HCT116 (cell line): Measurements from ENCODE around the gene ITIH6. TPM values are rescaled to one million over a fixed set of nuclear protein-coding genes. Genes with fewer than 3 reads are reported as not detected.

ENCODE experiments used
- ATAC-seq: fragments of 200-7000 bp; cut with Tn5 transposase; 2 replicates; pipeline ENCODE4 v1.9.1; 2020; ENCODE audit warnings: mild to moderate bottlenecking, moderate library complexity
- BruUV-seq: library from RNA; stranded (reverse); fragments of 400-500 nt; replicated peaks from 2 replicates; lab custom pipeline; 2021; lab: Mats Ljungman, UMichigan
- CTCF ChIA-PET: fragments of 300-600 bp; sonication (Branson Sonifier 250); formaldehyde crosslinking; loops from one replicate; lab custom pipeline; 2021; ENCODE audit warnings: antibody characterized with exemption; lab: Charles Lee
- POLR2A ChIA-PET: fragments of 300-600, 350-600 bp; sonication (Branson Sonifier 250); formaldehyde crosslinking; loops from one replicate; lab custom pipeline; 2021; ENCODE audit warnings: antibody characterized with exemption; lab: Charles Lee
- RAD21 ChIA-PET, 2 experiments: fragments of 300-600 bp; sonication (Branson Sonifier 250); formaldehyde crosslinking; loops; one replicate each; lab custom pipeline; 2023; ENCODE audit warnings: low total read pairs in 2 of 2; ENCODE audit not compliant: uncharacterized antibody in 2 of 2, unreplicated experiment in 2 of 2, low non-redundant PET in 1 of 2; lab: Charles Lee
- DNase-seq: peaks from one replicate; pipeline ENCODE4 v3.0.0-alpha.2; 2010; ENCODE audit warnings: low read depth, low spot score
- H2AFZ ChIP-seq: fragments of 200-600 bp; shearing (Covaris generic), sonication (generic); 2 replicates; pipeline ENCODE4 v1.6.1; 2017; ENCODE audit warnings: low read depth, mixed run types, mixed read lengths, antibody characterized with exemption, low read length; ENCODE audit not compliant: poor library complexity, severe bottlenecking
- H3K27ac ChIP-seq: 2 replicates; pipeline ENCODE4 v1.5.1; 2012; ENCODE audit warnings: low read depth, low read length
- H3K27me3 ChIP-seq: fragments of 200-600 bp; sonication (generic); 2 replicates; pipeline ENCODE4 v1.6.1; 2016; ENCODE audit warnings: mixed run types, low read length, mixed read lengths; ENCODE audit not compliant: insufficient read depth
- H3K36me3 ChIP-seq, 2 experiments: fragments of 200-500 bp in 1 of 2; fragments of 200-600 bp in 1 of 2; sonication (Bioruptor generic) in 1 of 2; sonication (generic) in 1 of 2; 2 replicates each; pipeline versions ENCODE4 v1.5.1 to v1.6.1; 2014 to 2016; ENCODE audit warnings: low read length in 2 of 2, inconsistent platforms in 1 of 2, mixed read lengths in 1 of 2, mixed run types in 1 of 2; ENCODE audit not compliant: insufficient read depth in 2 of 2, control insufficient read depth in 1 of 2
- H3K4me1 ChIP-seq, 2 experiments: fragments of 200-600 bp in 1 of 2; sonication (generic) in 1 of 2; 2 replicates each; pipeline versions ENCODE4 v1.5.1 to v1.6.1; 2012 to 2017; ENCODE audit warnings: low read length in 2 of 2, inconsistent platforms in 1 of 2, mild to moderate bottlenecking in 1 of 2, mixed read lengths in 1 of 2, mixed run types in 1 of 2, moderate library complexity in 1 of 2; ENCODE audit not compliant: insufficient read depth in 2 of 2, control insufficient read depth in 1 of 2
- H3K4me2 ChIP-seq: fragments of 200-600 bp; sonication (generic); 2 replicates; pipeline ENCODE4 v1.6.1; 2017; ENCODE audit warnings: mixed run types, low read length, mixed read lengths
- H3K4me3 ChIP-seq, 2 experiments: fragments of 200-600 bp in 1 of 2; sonication (generic) in 1 of 2; replicated peaks in 1 of 2; 2 replicates each; pipeline ENCODE4 v1.5.1; 2011 to 2016; ENCODE audit warnings: low read length in 2 of 2, control low read depth in 1 of 2, low read depth in 1 of 2, mild to moderate bottlenecking in 1 of 2, mixed read lengths in 1 of 2, mixed run types in 1 of 2
- H3K79me2 ChIP-seq: fragments of 200-600 bp; sonication (generic); 2 replicates; pipeline ENCODE4 v1.6.1; 2017; ENCODE audit warnings: mild to moderate bottlenecking, mixed run types, low read length, moderate library complexity, mixed read lengths; ENCODE audit not compliant: insufficient read depth
- H3K9ac ChIP-seq: fragments of 200-600 bp; sonication (generic); 2 replicates; pipeline ENCODE4 v1.6.1; 2016; ENCODE audit warnings: low read length, mixed read lengths
- H3K9me2 ChIP-seq: fragments of 200-600 bp; sonication (generic), shearing (Covaris generic); 2 replicates; pipeline ENCODE4 v1.6.1; 2017; ENCODE audit warnings: mixed run types, mild to moderate bottlenecking, moderate library complexity; ENCODE audit not compliant: insufficient read depth
- H3K9me3 ChIP-seq, 2 experiments: fragments of 200-500 bp in 1 of 2; fragments of 200-600 bp in 1 of 2; sonication (Bioruptor generic) in 1 of 2; sonication (generic) in 1 of 2; 2 replicates each; pipeline ENCODE4 v1.6.1; 2014 to 2017; ENCODE audit warnings: low read length in 2 of 2, mixed read lengths in 2 of 2, inconsistent platforms in 1 of 2, low read depth in 1 of 2, mild to moderate bottlenecking in 1 of 2, mixed run types in 1 of 2, moderate library complexity in 1 of 2; ENCODE audit not compliant: control insufficient read depth in 1 of 2, insufficient read depth in 1 of 2
- H4K20me1 ChIP-seq: fragments of 200-600 bp; sonication (generic), shearing (Covaris generic); 2 replicates; pipeline ENCODE4 v1.6.1; 2017; ENCODE audit warnings: mixed run types, mild to moderate bottlenecking, moderate library complexity; ENCODE audit not compliant: insufficient read depth
- CBX3 ChIP-seq: IDR thresholded peaks from 2 replicates; pipeline ENCODE4 v1.6.1; 2012; ENCODE audit warnings: low read depth
- CEBPB ChIP-seq: IDR thresholded peaks from 2 replicates; pipeline ENCODE4 v1.6.1; 2012; ENCODE audit warnings: low read depth
- EGR1 ChIP-seq: IDR thresholded peaks from 2 replicates; pipeline ENCODE4 v1.6.1; 2012; ENCODE audit warnings: low read depth
- ELF1 ChIP-seq: IDR thresholded peaks from 2 replicates; pipeline ENCODE4 v1.6.1; 2012; ENCODE audit warnings: low read depth, borderline replicate concordance
- EZH2 ChIP-seq: fragments of 200-600 bp; sonication (generic); IDR thresholded peaks from 2 replicates; pipeline ENCODE4 v1.6.1; 2017; ENCODE audit warnings: antibody characterized with exemption, mixed run types
- EZH2phosphoT487 ChIP-seq: fragments of 200-600 bp; IDR thresholded peaks from 2 replicates; pipeline ENCODE4 v1.6.1; 2018; ENCODE audit warnings: antibody characterized with exemption, borderline replicate concordance
- JUND ChIP-seq: IDR thresholded peaks from 2 replicates; pipeline ENCODE4 v1.6.1; 2012
- POLR2A ChIP-seq: IDR thresholded peaks from 2 replicates; pipeline ENCODE4 v1.7.0; 2011; ENCODE audit warnings: borderline replicate concordance; ENCODE audit not compliant: insufficient read depth, insufficient read length; ENCODE audit errors: extremely low read depth
- POLR2AphosphoS5 ChIP-seq: IDR thresholded peaks from 2 replicates; pipeline ENCODE4 v1.6.1; 2011; ENCODE audit warnings: mild to moderate bottlenecking, low read depth, low read length, moderate library complexity
- RAD21 ChIP-seq: IDR thresholded peaks from 2 replicates; pipeline ENCODE4 v1.6.1; 2012; ENCODE audit warnings: low read depth, mild to moderate bottlenecking
- SIN3A ChIP-seq: IDR thresholded peaks from 2 replicates; pipeline ENCODE4 v1.6.1; 2012; ENCODE audit warnings: low read depth
- SRF ChIP-seq: IDR thresholded peaks from 2 replicates; pipeline ENCODE4 v1.6.1; 2012; ENCODE audit warnings: low read depth
- TCF7L2 ChIP-seq: IDR thresholded peaks from 2 replicates; pipeline ENCODE4 v1.7.0; 2011; ENCODE audit warnings: borderline replicate concordance, inconsistent platforms; ENCODE audit not compliant: insufficient read depth, insufficient read length; ENCODE audit errors: extremely low read depth
- YY1 ChIP-seq: IDR thresholded peaks from 2 replicates; pipeline ENCODE4 v1.6.1; 2011; ENCODE audit warnings: low read length, low read depth, moderate library complexity, mild to moderate bottlenecking; ENCODE audit not compliant: insufficient replicate concordance; ENCODE audit errors: extremely low read depth
- ZFX ChIP-seq: fragments of 450-650 bp; IDR thresholded peaks from 2 replicates; pipeline ENCODE4 v1.6.1; 2017
- ZNF274 ChIP-seq: fragments of 200-500 bp; sonication (Bioruptor generic); IDR thresholded peaks from 2 replicates; pipeline ENCODE4 v1.6.1; 2014; ENCODE audit warnings: mild to moderate bottlenecking, low read depth, low read length, inconsistent platforms
- intact Hi-C: fragments of 100-400 bp; cut with micrococcal nuclease; formaldehyde crosslinking; loops from 2 replicates; pipeline ENCODE4 v1.10.0; 2022
- total RNA-seq: library from RNA; stranded (reverse); gene quantifications from one replicate; pipeline ENCODE4 v1.2.1, GENCODE V29; 2021; ENCODE audit not compliant: unreplicated experiment
- TF ChIP-seq, protein P1 (sequence below): IDR thresholded peaks from 2 replicates; pipeline ENCODE4 v1.6.1; 2012
- TF ChIP-seq, protein P2 (sequence below), 3 experiments: fragments of 200-600 bp in 1 of 3; sonication (generic) in 1 of 3; IDR thresholded peaks in 2 of 3; conservative IDR thresholded peaks in 1 of 3; 2 replicates each; pipeline ENCODE4 v1.5.1; 2012 to 2017; ENCODE audit warnings: low read depth in 2 of 3, low read length in 2 of 3, antibody characterized with exemption in 1 of 3, borderline replicate concordance in 1 of 3, control low read depth in 1 of 3, mild to moderate bottlenecking in 1 of 3, mixed read lengths in 1 of 3, mixed run types in 1 of 3, moderate library complexity in 1 of 3; ENCODE audit not compliant: insufficient read depth in 1 of 3
- TF ChIP-seq, protein P3 (sequence below): IDR thresholded peaks from 2 replicates; pipeline ENCODE4 v1.6.1; 2012; ENCODE audit warnings: low read depth

ITIH6 gene
- total RNA-seq, 1 experiment from 2014 or later, result not detected

GRCh38 chrX:54721424-54721823 lies 76.6 kb downstream of the ITIH6 start (continued):
- TF ChIP-seq TCF7L2 (no peak), SRF (0 out of 2 replicates have a peak, but pooled peaks have one; percentile 20), CEBPB (peak; percentile 20; the same call in 1 of the 2 replicates), JUND (peak; percentile 75)

DNA sequence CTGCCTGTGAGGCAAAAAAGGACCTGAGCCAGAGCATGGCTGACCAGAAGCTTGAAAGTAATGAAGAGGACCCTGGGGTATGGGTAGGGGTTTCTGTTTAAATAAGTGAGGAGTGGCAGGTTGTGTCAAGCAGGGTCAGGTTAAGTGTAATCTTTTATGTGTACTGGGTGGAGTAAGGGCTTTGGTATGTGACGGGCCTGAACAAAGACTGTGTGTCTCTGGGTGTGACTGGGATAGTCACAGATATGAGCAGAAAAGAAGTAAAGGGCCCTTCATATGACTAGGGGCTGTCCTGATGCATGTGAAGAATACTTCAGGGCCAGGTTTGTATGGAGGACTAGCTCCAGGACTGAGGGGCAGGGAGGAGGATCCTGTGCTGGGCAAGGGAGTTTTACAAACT lies 82.4 kb downstream of the ITIH6 start:
- no peak overlapping the region for H2AFZ ChIP-seq
- TF ChIP-seq CEBPB, result no peak
- no peak for TF ChIP-seq POLR2AphosphoS5
- TF ChIP-seq YY1, result no peak
- TF ChIP-seq ZFX, result no peak
- TF ChIP-seq CBX3, result no peak
- TF ChIP-seq JUND, result no peak
- TF ChIP-seq ELF1, result no peak
- TF ChIP-seq, protein P1, sequence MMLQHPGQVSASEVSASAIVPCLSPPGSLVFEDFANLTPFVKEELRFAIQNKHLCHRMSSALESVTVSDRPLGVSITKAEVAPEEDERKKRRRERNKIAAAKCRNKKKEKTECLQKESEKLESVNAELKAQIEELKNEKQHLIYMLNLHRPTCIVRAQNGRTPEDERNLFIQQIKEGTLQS, result no peak
- no peak for TF ChIP-seq SRF
- no peak for TF ChIP-seq TCF7L2
- TF ChIP-seq EZH2, result no peak
- no peak for TF ChIP-seq EZH2phosphoT487
- no peak for TF ChIP-seq POLR2A
- TF ChIP-seq, protein P2, sequence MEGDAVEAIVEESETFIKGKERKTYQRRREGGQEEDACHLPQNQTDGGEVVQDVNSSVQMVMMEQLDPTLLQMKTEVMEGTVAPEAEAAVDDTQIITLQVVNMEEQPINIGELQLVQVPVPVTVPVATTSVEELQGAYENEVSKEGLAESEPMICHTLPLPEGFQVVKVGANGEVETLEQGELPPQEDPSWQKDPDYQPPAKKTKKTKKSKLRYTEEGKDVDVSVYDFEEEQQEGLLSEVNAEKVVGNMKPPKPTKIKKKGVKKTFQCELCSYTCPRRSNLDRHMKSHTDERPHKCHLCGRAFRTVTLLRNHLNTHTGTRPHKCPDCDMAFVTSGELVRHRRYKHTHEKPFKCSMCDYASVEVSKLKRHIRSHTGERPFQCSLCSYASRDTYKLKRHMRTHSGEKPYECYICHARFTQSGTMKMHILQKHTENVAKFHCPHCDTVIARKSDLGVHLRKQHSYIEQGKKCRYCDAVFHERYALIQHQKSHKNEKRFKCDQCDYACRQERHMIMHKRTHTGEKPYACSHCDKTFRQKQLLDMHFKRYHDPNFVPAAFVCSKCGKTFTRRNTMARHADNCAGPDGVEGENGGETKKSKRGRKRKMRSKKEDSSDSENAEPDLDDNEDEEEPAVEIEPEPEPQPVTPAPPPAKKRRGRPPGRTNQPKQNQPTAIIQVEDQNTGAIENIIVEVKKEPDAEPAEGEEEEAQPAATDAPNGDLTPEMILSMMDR (IDR thresholded peaks at IDR 0.05 in 2 of 3, conservative IDR thresholded peaks at IDR 0.05 in 1 of 3; ENCODE audit: borderline replicate concordance in 1 of 3, insufficient read depth in 1 of 3, low read depth in 2 of 3, low read length in 2 of 3), result no peak
- TF ChIP-seq SIN3A, result no peak
- TF ChIP-seq, protein P3, sequence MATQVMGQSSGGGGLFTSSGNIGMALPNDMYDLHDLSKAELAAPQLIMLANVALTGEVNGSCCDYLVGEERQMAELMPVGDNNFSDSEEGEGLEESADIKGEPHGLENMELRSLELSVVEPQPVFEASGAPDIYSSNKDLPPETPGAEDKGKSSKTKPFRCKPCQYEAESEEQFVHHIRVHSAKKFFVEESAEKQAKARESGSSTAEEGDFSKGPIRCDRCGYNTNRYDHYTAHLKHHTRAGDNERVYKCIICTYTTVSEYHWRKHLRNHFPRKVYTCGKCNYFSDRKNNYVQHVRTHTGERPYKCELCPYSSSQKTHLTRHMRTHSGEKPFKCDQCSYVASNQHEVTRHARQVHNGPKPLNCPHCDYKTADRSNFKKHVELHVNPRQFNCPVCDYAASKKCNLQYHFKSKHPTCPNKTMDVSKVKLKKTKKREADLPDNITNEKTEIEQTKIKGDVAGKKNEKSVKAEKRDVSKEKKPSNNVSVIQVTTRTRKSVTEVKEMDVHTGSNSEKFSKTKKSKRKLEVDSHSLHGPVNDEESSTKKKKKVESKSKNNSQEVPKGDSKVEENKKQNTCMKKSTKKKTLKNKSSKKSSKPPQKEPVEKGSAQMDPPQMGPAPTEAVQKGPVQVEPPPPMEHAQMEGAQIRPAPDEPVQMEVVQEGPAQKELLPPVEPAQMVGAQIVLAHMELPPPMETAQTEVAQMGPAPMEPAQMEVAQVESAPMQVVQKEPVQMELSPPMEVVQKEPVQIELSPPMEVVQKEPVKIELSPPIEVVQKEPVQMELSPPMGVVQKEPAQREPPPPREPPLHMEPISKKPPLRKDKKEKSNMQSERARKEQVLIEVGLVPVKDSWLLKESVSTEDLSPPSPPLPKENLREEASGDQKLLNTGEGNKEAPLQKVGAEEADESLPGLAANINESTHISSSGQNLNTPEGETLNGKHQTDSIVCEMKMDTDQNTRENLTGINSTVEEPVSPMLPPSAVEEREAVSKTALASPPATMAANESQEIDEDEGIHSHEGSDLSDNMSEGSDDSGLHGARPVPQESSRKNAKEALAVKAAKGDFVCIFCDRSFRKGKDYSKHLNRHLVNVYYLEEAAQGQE, result no peak
- no peak for TF ChIP-seq EGR1
- no peak for TF ChIP-seq RAD21
- TF ChIP-seq ZNF274, result no peak

More for the DNA sequence above, 82.4 kb downstream of the ITIH6 start:
- ChIA-PET POLR2A (no interaction called here), CTCF (no interaction called here), RAD21 (no interaction called here)
- H4K20me1 ChIP-seq, result no peaks in the 10 kb centered on the region
- no peaks in the 10 kb centered on the region for H3K79me2 ChIP-seq
- H3K9me3 ChIP-seq, result no peaks in the 10 kb centered on the region
- peak overlapping the region; percentile 53 for H3K4me2 ChIP-seq
- H3K27ac ChIP-seq, result no peak overlapping the region
- no peaks in the 10 kb centered on the region for H3K36me3 ChIP-seq
- peak; percentile 87 for ATAC-seq
- peak; percentile 12 for DNase-seq
- H3K4me3 ChIP-seq, result no peak overlapping the region
- intact Hi-C loops, result no loop called here
- no peaks in the 10 kb centered on the region for H3K9me2 ChIP-seq
- BruUV-seq, result no TSS peak
- H3K9ac ChIP-seq, result no peak overlapping the region
- no peaks in the 10 kb centered on the region for H3K27me3 ChIP-seq
- H3K4me1 ChIP-seq, result peaks cover 0 to 13% of the 10 kb centered on the region in 2 experiments; a peak in 3 of 4 replicates
